Measurements from ENCODE around the gene UMODL1. TPM values are rescaled to one million over a fixed set of nuclear protein-coding genes. Genes with fewer than 3 reads are reported as not detected.

UMODL1 gene
- total and polyA plus RNA-seq, 8 donors: 0.02 to 0.06 TPM; not detected in 6

DNA sequence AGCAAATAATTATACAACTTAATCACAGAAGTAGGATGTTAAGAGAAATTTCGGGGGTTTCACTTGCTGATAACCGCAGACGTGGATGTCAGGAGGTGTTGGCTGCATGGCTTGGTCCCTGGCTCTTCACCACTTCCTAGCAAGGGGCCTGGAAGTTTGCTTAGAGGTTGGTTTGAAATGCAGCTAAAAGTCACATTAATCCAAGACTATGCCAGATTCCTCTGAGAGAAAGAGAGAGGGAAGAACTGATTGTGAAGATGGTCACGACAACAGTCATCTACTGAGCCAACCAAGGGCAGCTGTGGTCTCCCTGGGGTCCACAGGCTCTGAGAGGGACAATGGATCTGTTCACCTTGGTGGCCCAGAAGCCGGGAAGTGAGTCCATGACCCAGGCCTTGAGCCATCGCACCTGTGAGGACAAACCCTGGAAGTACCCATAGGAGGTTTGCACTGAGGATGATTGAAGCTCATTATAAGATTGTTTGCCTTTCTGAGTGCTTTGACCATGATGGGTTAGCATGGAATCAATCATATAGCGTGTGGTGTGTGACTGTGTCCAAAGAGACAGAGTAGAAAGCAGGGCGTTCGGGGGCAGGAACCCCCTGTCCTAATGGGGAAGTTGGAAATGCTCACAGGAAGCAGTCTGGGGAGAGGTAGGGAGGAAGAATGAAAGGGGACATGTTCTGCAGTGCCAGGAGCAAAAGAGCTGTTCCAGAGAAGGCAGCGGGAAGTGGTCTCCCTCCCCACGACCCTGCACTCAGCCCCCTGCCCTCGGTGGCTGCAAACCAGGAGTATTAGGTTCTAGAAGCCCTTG, 47.1 kb downstream of the UMODL1 start:
- no peaks in the 10 kb centered on the region for H3K36me3 ChIP-seq
- no peak overlapping the region for H3K27ac ChIP-seq
- intact Hi-C loops (cut with DNase I): loop anchor here (10.0 kb wide), 4 partner anchors 93 to 503 kb away; no protein-coding TSS in a partner anchor
- H3K27me3 ChIP-seq: no peaks in the 10 kb centered on the region
- ATAC-seq (no peak), FAIRE-seq (no peak), DNase-seq (peak in 2 of 6 donors; percentile 15 to 31)
- no peaks in the 10 kb centered on the region for H3K4me1 ChIP-seq
- TF ChIP-seq CTCF (IDR thresholded peaks at IDR 0.05): no peak
- H3K9me3 ChIP-seq: no peaks in the 10 kb centered on the region
- 63 to 70% methylated on average over 12 of the region's 12 CpGs for WGBS, 2 donors
- no peak overlapping the region for H3K4me3 ChIP-seq

- TF ChIP-seq CTCF (IDR thresholded peaks at IDR 0.05): no peak
- Histone ChIP-seq H3K36me3 (no peaks in the 10 kb centered on the region), H3K27me3 (no peaks in the 10 kb centered on the region), H3K4me1 (no peaks in the 10 kb centered on the region), H3K9me3 (no peaks in the 10 kb centered on the region), H3K27ac (no peak overlapping the region), H3K4me3 (no peak overlapping the region)
- no peak for FAIRE-seq
- no peak for ATAC-seq
- intact Hi-C loops (cut with DNase I): loop anchor here (10.0 kb wide), 4 partner anchors 94 to 504 kb away; no protein-coding TSS in a partner anchor
- DNase-seq: peak in 1 of 6 donors; percentile 18
- 32 to 39% methylated on average over 15 of the region's 15 CpGs for WGBS, 2 donors
Measured at GRCh38 chr21:42118901-42119300, 47.8 kb downstream of the UMODL1 start.

- WGBS, 2 donors: 32 to 33% methylated on average over 11 of the region's 11 CpGs
- FAIRE-seq (no peak), ATAC-seq (peak in 3 of 4 donors; percentile 21 to 67 (median 55)), DNase-seq (no peak)
- no peak for TF ChIP-seq CTCF (IDR thresholded peaks at IDR 0.05)
- H3K27me3 ChIP-seq: no peaks in the 10 kb centered on the region
- H3K9me3 ChIP-seq: no peaks in the 10 kb centered on the region
- H3K27ac ChIP-seq: no peak overlapping the region
- no peaks in the 10 kb centered on the region for H3K4me1 ChIP-seq
- intact Hi-C loops (cut with DNase I): loop anchor here in 1 of 3 donors (10.0 kb wide), 1 partner anchor 506 kb away; no protein-coding TSS in a partner anchor
- no peak overlapping the region for H3K4me3 ChIP-seq
- no peaks in the 10 kb centered on the region for H3K36me3 ChIP-seq
Measured at GRCh38 chr21:42120101-42120902, 49.2 kb downstream of the UMODL1 start.

GRCh38 chr21:42120903-42121535, 49.9 kb downstream of the UMODL1 start:
- WGBS, 2 donors: 34 to 46% methylated on average over 13 of the region's 13 CpGs
- no peak for FAIRE-seq
- no peak overlapping the region for H3K4me3 ChIP-seq
- TF ChIP-seq CTCF (IDR thresholded peaks at IDR 0.05): no peak
- H3K27me3 ChIP-seq: no peaks in the 10 kb centered on the region
- ATAC-seq: no peak
- no peaks in the 10 kb centered on the region for H3K9me3 ChIP-seq
- H3K36me3 ChIP-seq: no peaks in the 10 kb centered on the region
- intact Hi-C loops (cut with DNase I): loop anchor here in 1 of 3 donors (10.0 kb wide), 1 partner anchor 506 kb away; no protein-coding TSS in a partner anchor
- no peak overlapping the region for H3K27ac ChIP-seq
- peak in 1 of 6 donors; percentile 13 for DNase-seq
- H3K4me1 ChIP-seq: peaks cover 0 to under 1% (median 0%) of the 10 kb centered on the region in 3 donors

All from pancreas (tissue), 10 donors.